ENCODE results near the gene PDE4D.

PDE4D gene

DNA sequence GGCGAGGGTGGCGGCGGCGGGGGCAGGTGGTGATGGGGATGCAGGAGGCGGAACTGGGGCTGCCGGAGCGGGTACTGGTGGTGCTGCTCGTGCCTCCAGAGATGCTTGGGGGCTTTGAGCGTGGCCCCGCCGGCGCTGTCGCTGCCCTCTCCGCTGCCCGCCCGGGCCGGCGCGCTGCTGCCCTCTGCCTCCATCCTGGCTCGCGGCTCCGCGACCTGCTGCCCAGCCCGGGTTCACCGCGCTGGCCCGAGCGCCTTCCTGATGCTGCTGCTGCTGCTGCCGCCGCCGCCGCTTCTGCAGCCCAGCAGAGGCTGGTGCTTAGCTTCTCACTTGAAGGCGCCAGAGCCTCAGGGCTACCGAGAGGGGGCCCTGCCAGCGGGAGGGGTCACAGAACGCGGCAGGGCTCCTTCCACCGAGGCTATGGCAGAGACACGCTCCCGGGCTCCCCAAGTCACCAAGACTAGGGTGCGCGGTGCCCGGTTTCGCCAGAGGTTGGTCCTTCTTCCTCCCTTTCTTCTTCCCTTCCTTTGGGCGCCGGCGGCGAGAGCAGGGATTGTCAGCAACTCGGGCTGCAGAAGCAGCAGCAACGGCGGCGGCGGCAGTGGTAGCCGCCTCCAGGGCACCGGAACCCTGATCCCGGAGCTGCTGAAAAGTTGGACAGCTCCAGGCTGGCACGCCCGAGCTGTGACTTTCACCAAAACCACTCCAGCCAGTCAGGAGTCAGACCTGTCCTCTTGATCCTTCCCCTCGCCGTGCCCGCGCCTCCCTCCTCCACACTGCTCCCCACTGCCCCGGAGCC lies at the start of gene PDE4D:
Gene PDE4D, minus strand, starts transcription at position 298 of the 799 bp plus-strand sequence.
- H3K4me3 ChIP-seq (ENCODE audit: control insufficient read depth, low read depth, low read length) = no peak within 1 kb of the TSS
- TF ChIP-seq, protein P1, sequence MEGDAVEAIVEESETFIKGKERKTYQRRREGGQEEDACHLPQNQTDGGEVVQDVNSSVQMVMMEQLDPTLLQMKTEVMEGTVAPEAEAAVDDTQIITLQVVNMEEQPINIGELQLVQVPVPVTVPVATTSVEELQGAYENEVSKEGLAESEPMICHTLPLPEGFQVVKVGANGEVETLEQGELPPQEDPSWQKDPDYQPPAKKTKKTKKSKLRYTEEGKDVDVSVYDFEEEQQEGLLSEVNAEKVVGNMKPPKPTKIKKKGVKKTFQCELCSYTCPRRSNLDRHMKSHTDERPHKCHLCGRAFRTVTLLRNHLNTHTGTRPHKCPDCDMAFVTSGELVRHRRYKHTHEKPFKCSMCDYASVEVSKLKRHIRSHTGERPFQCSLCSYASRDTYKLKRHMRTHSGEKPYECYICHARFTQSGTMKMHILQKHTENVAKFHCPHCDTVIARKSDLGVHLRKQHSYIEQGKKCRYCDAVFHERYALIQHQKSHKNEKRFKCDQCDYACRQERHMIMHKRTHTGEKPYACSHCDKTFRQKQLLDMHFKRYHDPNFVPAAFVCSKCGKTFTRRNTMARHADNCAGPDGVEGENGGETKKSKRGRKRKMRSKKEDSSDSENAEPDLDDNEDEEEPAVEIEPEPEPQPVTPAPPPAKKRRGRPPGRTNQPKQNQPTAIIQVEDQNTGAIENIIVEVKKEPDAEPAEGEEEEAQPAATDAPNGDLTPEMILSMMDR (conservative IDR thresholded peaks at IDR 0.05; ENCODE audit: control insufficient read depth, insufficient read depth, low read depth, low read length) = no peak
- DNase-seq (ENCODE audit: low read depth) = peak; percentile 46

DNA sequence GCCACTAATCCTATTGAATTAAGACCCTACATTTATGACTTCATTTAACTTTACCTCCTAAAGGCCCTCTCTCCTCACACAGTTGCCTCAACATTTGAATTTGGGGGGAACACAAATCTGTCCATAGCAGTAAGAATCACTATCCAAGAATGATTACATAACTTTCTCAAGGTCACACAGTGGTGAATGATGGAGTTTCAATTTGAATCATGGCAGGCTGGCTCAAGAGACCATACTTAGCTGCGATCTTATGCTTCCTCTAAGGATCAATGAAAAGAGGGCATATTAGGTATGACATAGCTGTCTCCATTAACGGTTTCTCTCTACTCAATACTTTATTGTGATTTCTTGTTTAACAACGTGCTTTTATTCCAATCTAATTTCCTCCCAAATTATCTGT lies 44.1 kb upstream of the PDE4D start:
- no peak overlapping the region for H3K4me3 ChIP-seq (ENCODE audit: control insufficient read depth, low read depth, low read length)
- no peak for DNase-seq (ENCODE audit: low read depth)
- TF ChIP-seq, protein P1 (conservative IDR thresholded peaks at IDR 0.05; ENCODE audit: control insufficient read depth, insufficient read depth, low read depth, low read length) = no peak

DNA sequence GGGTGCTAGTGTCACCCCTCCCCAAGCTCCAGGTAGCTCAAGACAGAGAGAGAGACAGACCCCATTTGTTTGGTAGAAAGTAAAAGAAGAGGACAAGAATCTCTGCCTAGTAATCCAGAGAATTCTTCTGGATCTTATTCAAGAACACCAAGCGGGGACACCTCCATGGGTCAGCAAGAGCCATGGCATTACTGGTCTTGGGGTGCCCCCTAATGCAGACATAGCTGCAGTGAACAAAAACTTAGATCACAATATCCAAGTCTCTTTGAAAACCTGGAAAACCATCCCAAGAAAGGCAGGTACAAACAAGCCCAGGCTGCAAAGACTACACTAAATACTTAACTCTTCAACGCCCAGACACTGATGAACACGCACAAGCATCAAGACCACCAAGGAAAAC lies 29.9 kb upstream of the PDE4D start:
- peak; percentile 27 for DNase-seq (ENCODE audit: low read depth)
- no peak overlapping the region for H3K4me3 ChIP-seq (ENCODE audit: control insufficient read depth, low read depth, low read length)
- TF ChIP-seq, protein P1 (conservative IDR thresholded peaks at IDR 0.05; ENCODE audit: control insufficient read depth, insufficient read depth, low read depth, low read length) = peak; percentile 23

DNA sequence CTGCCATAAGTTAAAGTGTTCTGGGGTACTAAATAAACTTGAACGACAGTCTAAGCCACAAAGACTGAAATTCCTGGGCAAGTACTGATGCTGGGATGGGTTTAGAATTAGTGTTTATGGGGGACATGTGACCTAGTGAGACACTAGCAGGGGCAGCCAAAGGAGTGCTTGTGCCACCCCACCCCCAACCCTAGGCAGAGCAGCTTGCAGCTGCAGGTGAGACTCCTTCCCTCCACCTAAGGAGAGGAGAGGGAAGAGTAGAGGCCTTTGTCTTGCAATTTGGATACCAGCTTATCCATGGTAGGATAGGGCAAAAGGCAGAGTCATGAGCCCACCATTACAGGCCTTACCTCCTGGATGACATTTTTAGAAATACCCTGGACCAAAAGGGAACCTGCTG lies 28.7 kb upstream of the PDE4D start:
- TF ChIP-seq, protein P1 (conservative IDR thresholded peaks at IDR 0.05; ENCODE audit: control insufficient read depth, insufficient read depth, low read depth, low read length) = no peak
- no peak overlapping the region for H3K4me3 ChIP-seq (ENCODE audit: control insufficient read depth, low read depth, low read length)
- no peak for DNase-seq (ENCODE audit: low read depth)

DNA sequence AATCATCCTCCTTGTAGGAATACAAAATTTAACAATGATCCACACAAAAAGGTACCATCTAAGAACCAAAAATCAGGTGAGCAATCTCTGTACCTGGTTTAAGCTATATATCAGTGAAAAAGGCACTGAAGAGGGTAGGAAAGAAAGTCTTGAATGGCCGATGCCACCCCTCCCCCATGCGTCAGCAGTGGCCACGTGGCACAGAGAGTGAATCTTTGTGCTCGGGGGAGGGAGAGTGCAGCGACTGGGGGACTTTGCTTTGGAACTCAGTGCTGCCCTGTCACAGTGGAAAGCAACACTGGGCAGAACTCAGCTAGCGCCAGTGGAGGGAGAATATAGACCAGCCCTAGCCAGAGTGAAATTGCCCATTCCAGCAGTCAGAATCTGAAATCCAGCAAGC lies 28.3 kb upstream of the PDE4D start:
- no peak overlapping the region for H3K4me3 ChIP-seq (ENCODE audit: control insufficient read depth, low read depth, low read length)

DNA sequence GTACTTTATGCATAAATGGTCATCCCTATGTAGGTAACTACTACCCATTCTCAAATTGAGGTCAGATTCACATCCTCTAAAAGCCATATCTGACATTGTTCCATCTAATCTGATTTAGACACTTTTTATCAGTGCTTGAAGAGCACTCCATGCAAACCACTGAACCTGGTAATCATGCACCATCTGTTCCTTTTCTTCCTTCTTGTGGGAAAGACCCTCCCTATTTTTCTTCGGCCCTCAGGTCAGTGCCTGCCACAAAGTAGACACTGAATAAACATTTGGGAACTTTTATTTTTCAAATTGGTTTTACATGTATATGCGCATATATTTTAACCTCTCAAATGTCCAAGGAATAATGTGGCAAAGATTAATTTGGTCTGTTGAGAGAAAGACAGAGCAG lies 26.0 kb upstream of the PDE4D start:
- no peak overlapping the region for H3K4me3 ChIP-seq (ENCODE audit: control insufficient read depth, low read depth, low read length)
- no peak for DNase-seq (ENCODE audit: low read depth)
- TF ChIP-seq, protein P1 (conservative IDR thresholded peaks at IDR 0.05; ENCODE audit: control insufficient read depth, insufficient read depth, low read depth, low read length) = no peak

More for the DNA sequence above, 28.3 kb upstream of the PDE4D start:
- TF ChIP-seq, protein P1 (conservative IDR thresholded peaks at IDR 0.05; ENCODE audit: control insufficient read depth, insufficient read depth, low read depth, low read length) = no peak
- DNase-seq (ENCODE audit: low read depth) = no peak
